SK-N-SH (cell line): Measurements from ENCODE around the gene PDZD8. TPM values are rescaled to one million over a fixed set of nuclear protein-coding genes. Genes with fewer than 3 reads are reported as not detected.
"Not testable (repeated sequence)": the region's sequence is repeated elsewhere in the genome, so short reads cannot be mapped to it uniquely, and the experiment has no call there.

Source experiments
- CTCF ChIA-PET: fragments of 300-600, 350-600 bp; formaldehyde crosslinking; extraction: SDS; loops from one replicate; lab custom pipeline; 2021; lab: Yijun Ruan, JAX
- POLR2A ChIA-PET: fragments of 350-600 bp; sonication (Branson Sonifier 250); formaldehyde crosslinking; extraction: SDS; loops from one replicate; lab custom pipeline; 2020; ENCODE audit warnings: antibody characterized with exemption, inconsistent platforms; lab: Yijun Ruan, JAX
- DNase-seq: peaks from one replicate; pipeline ENCODE4 v3.0.0; 2012
- H2AFZ ChIP-seq: fragments of 200-600 bp; sonication (generic); 2 replicates; pipeline ENCODE4 v1.8.1; 2016; ENCODE audit warnings: antibody characterized with exemption, mild to moderate bottlenecking, low read depth
- H3F3A ChIP-seq: fragments of 200-600 bp; sonication (generic); replicated peaks from 2 replicates; pipeline ENCODE3; 2016; ENCODE audit warnings: antibody characterized with exemption, mild to moderate bottlenecking; ENCODE audit not compliant: insufficient read depth
- H3K27ac ChIP-seq, 2 experiments: fragments of 200-500 bp in 1 of 2; fragments of 200-600 bp in 1 of 2; sonication (Bioruptor generic) in 1 of 2; sonication (generic), shearing (Covaris generic) in 1 of 2; 2 replicates each; pipeline versions ENCODE4 v1.5.1 to v1.6.1; 2014 to 2016; ENCODE audit warnings: low read depth in 2 of 2, inconsistent platforms in 1 of 2, low read length in 1 of 2, mild to moderate bottlenecking in 1 of 2, mixed read lengths in 1 of 2
- H3K27me3 ChIP-seq: fragments of 200-600 bp; sonication (generic), shearing (Covaris generic); 2 replicates; pipeline ENCODE4 v1.6.1; 2016; ENCODE audit warnings: mixed run types; ENCODE audit not compliant: insufficient read depth
- H3K36me3 ChIP-seq, 2 experiments: fragments of 200-500 bp in 1 of 2; fragments of 200-600 bp in 1 of 2; sonication (Bioruptor generic) in 1 of 2; sonication (generic) in 1 of 2; replicated peaks in 1 of 2; 2 replicates each; pipeline versions ENCODE3 to v1.5.1; 2014 to 2016; ENCODE audit warnings: low read length in 1 of 2, mild to moderate bottlenecking in 1 of 2; ENCODE audit not compliant: insufficient read depth in 2 of 2, control insufficient read depth in 1 of 2
- H3K4me1 ChIP-seq, 2 experiments: fragments of 200-500 bp in 1 of 2; fragments of 200-600 bp in 1 of 2; sonication (Bioruptor generic) in 1 of 2; sonication (generic), shearing (Covaris generic) in 1 of 2; 2 replicates each; pipeline versions ENCODE4 v1.5.1 to v1.6.1; 2014 to 2016; ENCODE audit warnings: low read depth in 1 of 2, low read length in 1 of 2, mixed run types in 1 of 2; ENCODE audit not compliant: insufficient read depth in 2 of 2, control insufficient read depth in 1 of 2
- H3K4me2 ChIP-seq: fragments of 200-600 bp; sonication (generic), shearing (Covaris generic); 2 replicates; pipeline ENCODE4 v1.6.1; 2017; ENCODE audit warnings: mixed run types
- H3K4me3 ChIP-seq, 2 experiments: fragments of 200-500 bp in 1 of 2; fragments of 200-600 bp in 1 of 2; sonication (Bioruptor generic) in 1 of 2; sonication (generic), shearing (Covaris generic) in 1 of 2; 2 replicates each; pipeline versions ENCODE4 v1.5.1 to v1.8.1; 2014 to 2016; ENCODE audit warnings: low read depth in 2 of 2, inconsistent platforms in 1 of 2, low read length in 1 of 2, mild to moderate bottlenecking in 1 of 2, mixed read lengths in 1 of 2, moderate library complexity in 1 of 2
- H3K79me2 ChIP-seq: fragments of 200-600 bp; sonication (generic); 2 replicates; pipeline ENCODE4 v1.8.1; 2017; ENCODE audit warnings: mild to moderate bottlenecking; ENCODE audit not compliant: insufficient read depth
- H3K9ac ChIP-seq: fragments of 200-600 bp; sonication (generic); 2 replicates; pipeline ENCODE4 v1.6.1; 2017; ENCODE audit warnings: mixed run types
- H3K9me2 ChIP-seq: fragments of 200-600 bp; sonication (generic); 2 replicates; pipeline ENCODE4 v1.6.1; 2017; ENCODE audit warnings: mixed run types
- H3K9me3 ChIP-seq: fragments of 200-600 bp; sonication (generic); 2 replicates; pipeline ENCODE4 v1.6.1; 2017; ENCODE audit warnings: mixed run types, mild to moderate bottlenecking, moderate library complexity
- H4K20me1 ChIP-seq: fragments of 200-600 bp; sonication (generic); 2 replicates; pipeline ENCODE4 v1.6.1; 2017; ENCODE audit warnings: mild to moderate bottlenecking, mixed run types; ENCODE audit not compliant: insufficient read depth
- CHD2 ChIP-seq: fragments of 150-350 bp; IDR thresholded peaks from 2 replicates; pipeline ENCODE4 v1.6.1; 2018; ENCODE audit warnings: low read length; ENCODE audit not compliant: partially characterized antibody
- ELF1 ChIP-seq: IDR thresholded peaks from 2 replicates; pipeline ENCODE4 v1.4.0; 2012
- EP300 ChIP-seq, 2 experiments: IDR thresholded peaks; 2 replicates each; pipeline versions ENCODE4 v1.4.0 to v1.6.1; 2012; ENCODE audit warnings: borderline replicate concordance in 1 of 2, low read depth in 1 of 2, low read length in 1 of 2
- FOSL2 ChIP-seq: IDR thresholded peaks from 2 replicates; pipeline ENCODE4 v1.4.0; 2012; ENCODE audit warnings: low read depth, mild to moderate bottlenecking, moderate library complexity, borderline replicate concordance
- FOXM1 ChIP-seq: IDR thresholded peaks from 2 replicates; pipeline ENCODE4 v1.4.0; 2012; ENCODE audit warnings: low read depth, mild to moderate bottlenecking
- IRF3 ChIP-seq: fragments of 150-350 bp; IDR thresholded peaks from 2 replicates; pipeline ENCODE4 v1.6.1; 2016; ENCODE audit warnings: mild to moderate bottlenecking, low read depth, low read length
- JUND ChIP-seq: IDR thresholded peaks from 2 replicates; pipeline ENCODE4 v1.4.0; 2012
- RAD21 ChIP-seq: IDR thresholded peaks from 2 replicates; pipeline ENCODE4 v1.6.1; 2012; ENCODE audit warnings: mild to moderate bottlenecking, low read length
- REST ChIP-seq: IDR thresholded peaks from 2 replicates; pipeline ENCODE4 v1.6.1; 2012; ENCODE audit warnings: mild to moderate bottlenecking, low read depth, low read length, moderate library complexity
- SIN3A ChIP-seq: IDR thresholded peaks from 2 replicates; pipeline ENCODE4 v1.6.1; 2012; ENCODE audit warnings: low read depth, mild to moderate bottlenecking, low read length, moderate library complexity, borderline replicate concordance
- TAF1 ChIP-seq: IDR thresholded peaks from 2 replicates; pipeline ENCODE4 v1.6.1; 2012; ENCODE audit warnings: low read depth, mild to moderate bottlenecking, low read length, moderate library complexity, borderline replicate concordance
- TEAD4 ChIP-seq: IDR thresholded peaks from 2 replicates; pipeline ENCODE4 v1.4.0; 2012; ENCODE audit warnings: mild to moderate bottlenecking, borderline replicate concordance; ENCODE audit not compliant: insufficient read depth
- whole genome bisulfite sequencing: methylation state at CpG from one replicate; pipeline ENCODE4 v1.1.6; 2017; ENCODE audit warnings: low lambda C conversion rate; 5-methylcytosine and 5-hydroxymethylcytosine counted together
- polyA plus RNA-seq, 3 experiments: library from polyadenylated mRNA; depleted of rRNA; stranded (reverse); fragments of >200 nt; gene quantifications; 2 replicates each; pipeline ENCODE4 v1.2.3, GENCODE V29; 2012
- TF ChIP-seq, protein P1 (sequence below): IDR thresholded peaks from 2 replicates; pipeline ENCODE4; 2012

Gene PDZD8
- polyA plus RNA-seq, 1 of the 3 experiments (the other 2 are of a cell fraction): 6.6 TPM

GRCh38 chr10:117294039-117294645 is 81.1 kb downstream of the PDZD8 start:
- TF ChIP-seq SIN3A (no peak), CHD2 (no peak), RAD21 (no peak), TEAD4 (no peak), EP300 (IDR thresholded peaks at IDR 0.05; ENCODE audit: borderline replicate concordance in 1 of 2, low read depth in 1 of 2, low read length in 1 of 2) (no peak), FOXM1 (no peak), IRF3 (no peak), ELF1 (no peak), REST (no peak), FOSL2 (no peak), JUND (no peak), TAF1 (no peak)
- TF ChIP-seq, protein P1, sequence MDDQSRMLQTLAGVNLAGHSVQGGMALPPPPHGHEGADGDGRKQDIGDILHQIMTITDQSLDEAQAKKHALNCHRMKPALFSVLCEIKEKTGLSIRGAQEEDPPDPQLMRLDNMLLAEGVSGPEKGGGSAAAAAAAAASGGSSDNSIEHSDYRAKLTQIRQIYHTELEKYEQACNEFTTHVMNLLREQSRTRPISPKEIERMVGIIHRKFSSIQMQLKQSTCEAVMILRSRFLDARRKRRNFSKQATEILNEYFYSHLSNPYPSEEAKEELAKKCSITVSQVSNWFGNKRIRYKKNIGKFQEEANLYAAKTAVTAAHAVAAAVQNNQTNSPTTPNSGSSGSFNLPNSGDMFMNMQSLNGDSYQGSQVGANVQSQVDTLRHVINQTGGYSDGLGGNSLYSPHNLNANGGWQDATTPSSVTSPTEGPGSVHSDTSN: no peak
- no peak for DNase-seq
- Histone ChIP-seq H3K4me2 (no peak overlapping the region), H3K4me3 (no peak overlapping the region), H2AFZ (no peak overlapping the region), H3K27me3 (no peaks in the 10 kb centered on the region), H3K9me2 (no peaks in the 10 kb centered on the region), H3K79me2 (peaks cover 31% of the 10 kb centered on the region), H3F3A (no peaks in the 10 kb centered on the region), H4K20me1 (no peaks in the 10 kb centered on the region; the same call in 1 of the 2 replicates), H3K4me1 (0 out of 4 replicates have a peak, but pooled peaks cover 0 to 3% of the 10 kb centered on the region in 2 experiments), H3K27ac (no peak overlapping the region), H3K9ac (no peak overlapping the region), H3K36me3 (peaks cover 7 to 16% of the 10 kb centered on the region in 2 experiments), H3K9me3 (no peaks in the 10 kb centered on the region)
- CTCF ChIA-PET: interaction anchor here (1.0 to 1.6 kb wide), 3 partner anchors 20 to 78 kb away, joined by 3 to 8 read pairs (median 3); no protein-coding TSS in a partner anchor
- WGBS: 100% methylated on average over 1 of the region's 1 CpG
- POLR2A ChIA-PET: no interaction called here

GRCh38 chr10:117290872-117291271 is 84.4 kb downstream of the PDZD8 start:
- CTCF ChIA-PET, H3K27ac ChIP-seq, H2AFZ ChIP-seq, H3K4me2 ChIP-seq, H4K20me1 ChIP-seq, H3F3A ChIP-seq, H3K9me3 ChIP-seq, DNase-seq, POLR2A ChIA-PET, H3K9me2 ChIP-seq, H3K9ac ChIP-seq, H3K4me3 ChIP-seq, H3K27me3 ChIP-seq, H3K4me1 ChIP-seq: not testable (repeated sequence)
- WGBS: 95% methylated on average over 10 of the region's 10 CpGs
- H3K36me3 ChIP-seq: peaks cover 12 to 17% of the 10 kb centered on the region in 2 experiments
- H3K79me2 ChIP-seq: peaks cover 22% of the 10 kb centered on the region
